GM21723 (cell line): ENCODE data around the gene ITPR2.
"Not testable (repeated sequence)": the region's sequence is repeated elsewhere in the genome, so short reads cannot be mapped to it uniquely, and the experiment has no call there.

ENCODE experiments used
- ATAC-seq: cut with Tn5 transposase; IDR thresholded peaks from one replicate; pipeline ENCODE4 v1.9.1; 2021; ENCODE audit warnings: mild to moderate bottlenecking, moderate library complexity; ENCODE audit not compliant: unreplicated experiment

ITPR2 gene

DNA sequence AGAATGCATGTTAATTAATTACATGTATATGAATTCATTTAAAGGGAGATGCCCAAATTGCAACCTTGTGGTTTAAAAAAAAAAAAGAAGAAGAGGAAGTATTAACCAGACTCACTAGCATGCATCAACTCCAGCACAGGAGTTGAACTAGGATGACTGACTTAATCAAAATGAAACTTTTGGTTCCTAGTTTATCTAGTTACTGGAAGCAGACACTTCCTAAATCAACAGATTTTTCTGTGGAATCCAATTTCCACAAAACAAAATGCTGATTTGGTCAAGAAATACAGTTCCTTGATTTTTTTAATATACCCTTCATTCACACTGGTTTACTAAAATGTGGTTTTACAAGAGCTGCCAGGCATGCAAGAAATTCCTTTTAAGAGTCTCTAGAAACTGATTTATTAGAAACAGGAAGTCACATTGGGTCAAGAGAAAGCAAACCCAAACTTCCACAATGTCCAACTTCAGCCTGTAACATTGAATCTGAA lies 41.6 kb downstream of the ITPR2 start:
- ATAC-seq, result peak; percentile 80

DNA sequence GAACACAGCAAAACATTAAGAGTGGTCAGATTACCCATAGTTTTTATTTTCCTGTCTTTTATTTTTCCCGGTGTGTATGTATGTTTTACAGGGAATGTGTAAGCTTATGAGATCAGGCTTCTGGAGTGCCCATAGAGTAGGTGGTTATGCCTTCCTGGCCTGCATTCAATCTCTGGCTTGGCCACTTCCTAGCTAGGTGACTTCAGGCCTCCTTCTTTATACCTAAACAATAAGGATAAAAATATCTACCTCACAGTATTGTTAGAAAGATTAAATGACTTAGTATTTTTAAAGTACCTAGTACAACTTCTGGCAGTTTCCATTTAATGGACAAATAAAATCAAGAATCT lies 42.4 kb downstream of the ITPR2 start:
- no peak for ATAC-seq

DNA sequence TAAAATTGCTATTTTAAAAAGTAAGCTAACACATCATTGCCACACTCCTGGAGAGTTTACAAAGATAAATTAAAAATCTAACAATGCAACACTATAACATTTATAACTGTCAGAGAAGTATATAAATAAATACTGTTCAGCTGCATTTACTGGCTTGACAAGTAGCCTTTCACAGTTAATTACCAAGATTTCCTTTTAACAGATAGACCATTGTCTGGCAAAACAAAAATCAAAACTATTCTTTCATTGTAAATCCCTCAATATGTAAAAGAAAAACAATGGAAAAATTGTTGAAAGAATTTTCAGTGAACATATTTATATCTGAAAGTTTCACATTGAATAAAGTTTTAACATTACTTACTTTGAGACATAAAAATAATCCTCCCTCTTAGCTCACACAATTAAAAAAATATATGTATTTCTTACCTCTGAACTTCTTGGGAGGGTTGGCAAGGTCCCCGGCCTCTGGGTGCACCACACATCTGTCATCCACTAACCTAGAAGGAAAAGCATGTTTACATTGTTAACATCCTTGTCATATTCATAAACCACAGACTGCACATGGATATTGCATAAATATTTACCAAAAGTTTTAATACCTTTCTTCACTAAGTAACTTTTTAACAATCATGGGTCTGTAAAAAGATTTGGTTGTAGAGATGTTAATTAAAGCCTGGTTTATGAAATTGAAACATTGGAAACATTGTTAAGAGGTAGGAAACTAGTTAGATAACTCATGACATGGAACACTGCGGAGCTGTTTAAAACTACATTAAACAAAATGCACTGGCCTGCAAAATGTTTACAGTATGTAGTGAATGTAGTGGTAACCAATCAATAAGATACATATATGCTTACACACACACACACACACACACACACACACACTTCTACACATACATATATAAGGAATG lies 43.0 kb downstream of the ITPR2 start:
- ATAC-seq, result no peak

DNA sequence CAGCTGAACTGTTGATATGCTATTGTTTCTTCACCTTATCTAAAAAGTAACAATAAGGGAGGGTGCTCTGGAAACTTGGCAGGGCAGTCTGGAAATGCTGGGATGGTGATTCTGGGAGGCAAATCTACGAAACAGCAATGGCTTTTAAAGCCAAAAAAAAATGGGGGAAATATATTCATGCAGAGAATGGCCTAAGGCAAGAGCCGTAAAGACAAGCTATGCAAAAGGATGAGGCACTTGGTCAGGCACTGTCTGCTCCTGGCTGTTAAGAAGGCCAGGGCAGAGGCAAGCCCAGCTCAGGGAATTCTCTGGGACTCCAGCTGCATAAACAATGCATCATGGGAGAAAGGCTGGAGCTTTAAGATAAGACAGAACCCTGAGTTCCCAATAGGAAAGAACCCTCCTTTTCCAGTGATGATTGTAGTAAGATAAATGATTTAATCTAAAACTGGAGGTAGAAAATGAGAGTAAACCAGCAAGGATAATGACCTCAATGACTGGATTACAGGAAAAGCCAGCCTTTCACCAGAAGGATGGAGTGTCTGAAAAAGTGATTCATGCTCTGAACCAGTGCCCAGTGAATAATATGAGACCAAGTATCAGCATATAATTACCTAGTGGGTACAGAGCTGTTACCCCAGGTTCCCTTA lies 46.0 kb downstream of the ITPR2 start:
- no peak for ATAC-seq

DNA sequence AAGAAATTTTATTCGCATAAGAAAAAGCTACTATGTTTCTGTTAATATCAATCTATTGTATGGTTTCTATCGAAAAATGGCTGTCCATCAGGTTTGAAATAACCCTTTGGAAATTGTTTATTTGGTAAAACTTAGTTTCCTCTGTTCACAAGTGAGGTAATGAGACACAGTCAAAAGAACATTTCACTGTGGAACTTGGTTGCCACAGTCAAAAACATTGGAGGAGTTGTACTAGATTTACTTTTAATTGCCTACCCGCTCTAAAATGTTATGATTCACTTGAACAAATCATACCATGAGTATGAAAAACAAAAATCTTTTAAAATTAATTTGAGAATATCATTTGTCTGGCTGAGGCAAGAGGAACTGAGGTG lies 46.5 kb downstream of the ITPR2 start:
- ATAC-seq, result no peak

DNA sequence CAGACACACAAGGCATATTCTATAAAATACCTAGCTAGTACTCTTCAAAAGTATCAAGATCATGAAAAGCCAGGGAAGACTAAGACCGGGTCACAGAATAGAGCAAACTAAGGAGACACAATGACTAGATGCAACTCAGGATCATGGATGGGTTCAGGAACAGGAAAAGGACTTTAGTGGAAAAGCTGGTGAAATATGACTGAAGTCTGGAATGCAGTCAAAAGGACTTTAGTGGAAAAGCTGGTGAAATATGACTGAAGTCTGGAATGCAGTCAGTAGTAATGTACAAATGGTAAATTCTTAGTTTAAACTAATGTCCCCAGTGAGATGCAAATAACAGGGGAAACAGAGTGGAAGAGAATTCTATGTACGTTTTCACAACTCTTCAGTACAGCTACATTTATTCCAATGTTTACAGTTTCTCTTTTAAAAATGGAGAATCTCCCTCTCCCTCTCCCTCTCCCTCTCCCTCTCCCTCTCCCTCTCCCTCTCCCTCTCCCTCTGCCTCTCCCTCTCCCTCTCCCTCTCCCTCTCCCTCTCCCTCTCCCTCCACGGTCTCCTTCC lies 49.1 kb downstream of the ITPR2 start:
- ATAC-seq, result not testable (repeated sequence)

DNA sequence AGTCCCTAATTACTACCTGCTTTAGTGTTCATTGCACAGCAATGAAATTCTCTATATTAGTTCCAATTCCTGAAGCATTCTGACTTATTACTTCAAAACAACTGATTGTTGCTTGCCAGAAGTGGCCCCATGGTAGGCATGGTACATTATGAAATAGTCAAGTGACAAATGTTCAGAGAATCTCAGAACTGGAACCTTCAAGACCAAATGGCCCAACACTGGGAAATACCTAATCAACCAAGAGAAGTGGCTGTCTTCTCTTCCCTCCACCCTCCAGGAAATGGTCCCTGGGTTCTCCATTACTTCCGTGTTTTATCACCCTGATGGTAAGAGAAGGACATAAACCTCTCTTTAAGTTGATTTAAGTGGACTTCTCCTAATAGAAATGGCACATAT lies 49.9 kb downstream of the ITPR2 start:
- no peak for ATAC-seq

DNA sequence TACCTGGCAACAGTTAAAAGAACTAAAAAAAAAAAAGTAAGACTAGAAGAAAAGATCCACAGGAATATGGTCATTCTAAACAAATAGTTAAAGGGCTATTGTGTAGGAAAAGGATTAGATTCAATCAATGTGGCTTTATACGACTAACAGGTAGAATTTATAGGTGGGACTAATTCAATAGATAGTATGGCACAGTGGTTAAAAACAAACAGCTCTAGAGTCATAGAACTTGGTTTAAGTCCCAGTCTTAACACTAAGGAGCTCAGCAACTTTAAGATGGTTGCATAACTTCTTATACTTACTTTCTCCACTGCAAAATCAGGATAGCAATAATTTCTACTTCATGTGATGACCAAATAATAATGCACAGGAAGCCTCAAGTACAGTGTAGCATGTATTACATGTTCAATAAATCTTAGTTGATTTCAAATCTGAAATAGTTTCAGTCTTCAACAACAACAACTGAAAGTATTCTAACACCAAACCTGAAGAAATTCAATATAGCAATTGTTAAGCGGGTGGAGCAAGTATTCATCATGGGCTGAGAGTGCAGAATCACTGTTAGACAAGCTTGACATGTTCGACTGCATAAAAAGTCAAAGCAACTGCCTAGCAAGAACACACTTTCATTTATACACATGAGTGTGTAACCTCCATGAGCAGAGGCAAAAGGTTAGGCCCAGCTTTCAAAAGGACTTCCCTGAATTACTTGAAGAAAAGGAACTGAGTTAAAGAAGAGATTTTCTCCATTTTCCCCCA lies 50.4 kb downstream of the ITPR2 start:
- no peak for ATAC-seq

DNA sequence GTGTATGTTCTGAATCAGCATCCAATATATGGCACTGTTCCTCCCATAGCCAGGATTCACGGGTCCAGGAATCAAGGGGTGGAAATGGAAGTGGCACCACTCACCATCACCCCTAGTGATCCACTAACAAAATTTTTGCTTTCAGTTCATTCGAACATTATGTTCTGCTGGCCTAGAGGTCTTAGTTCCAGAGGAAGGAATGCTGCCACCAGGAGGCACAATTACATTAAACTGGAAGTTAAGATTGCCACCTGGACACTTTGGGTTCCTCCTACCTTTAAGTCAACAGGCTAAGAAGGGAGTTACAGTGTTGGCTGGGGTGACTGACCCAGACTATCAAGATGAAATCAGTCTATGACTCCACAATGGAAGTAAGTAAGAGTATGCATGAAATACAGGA lies 52.3 kb downstream of the ITPR2 start:
- ATAC-seq, result not testable (repeated sequence)

DNA sequence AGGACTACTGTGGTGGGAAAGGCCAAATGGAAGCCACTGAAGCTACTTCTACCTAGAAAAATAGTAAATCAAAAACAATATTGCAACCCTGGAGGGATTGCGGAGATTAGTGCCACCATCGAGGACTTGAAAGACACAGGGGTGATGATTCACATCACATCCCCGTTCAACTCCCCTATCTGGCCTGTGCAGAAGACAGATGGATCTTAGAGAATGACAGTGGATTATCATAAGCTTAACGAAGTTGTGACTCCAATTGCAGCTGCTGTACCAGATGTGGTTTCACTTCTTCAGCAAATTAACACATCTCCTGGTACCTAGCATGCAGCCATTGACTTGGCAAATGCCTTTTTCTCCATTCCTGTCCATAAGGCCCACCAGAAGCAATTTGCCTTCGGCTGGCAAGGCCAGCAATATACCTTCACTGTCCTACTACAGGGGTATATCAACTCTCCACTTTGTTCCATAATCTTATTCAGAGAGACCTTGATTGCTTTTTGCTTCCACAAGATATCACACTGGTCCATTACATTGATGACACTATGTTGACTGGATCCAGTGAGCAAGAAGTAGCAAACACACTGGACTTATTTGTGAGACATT lies 54.7 kb downstream of the ITPR2 start:
- ATAC-seq, result not testable (repeated sequence)

DNA sequence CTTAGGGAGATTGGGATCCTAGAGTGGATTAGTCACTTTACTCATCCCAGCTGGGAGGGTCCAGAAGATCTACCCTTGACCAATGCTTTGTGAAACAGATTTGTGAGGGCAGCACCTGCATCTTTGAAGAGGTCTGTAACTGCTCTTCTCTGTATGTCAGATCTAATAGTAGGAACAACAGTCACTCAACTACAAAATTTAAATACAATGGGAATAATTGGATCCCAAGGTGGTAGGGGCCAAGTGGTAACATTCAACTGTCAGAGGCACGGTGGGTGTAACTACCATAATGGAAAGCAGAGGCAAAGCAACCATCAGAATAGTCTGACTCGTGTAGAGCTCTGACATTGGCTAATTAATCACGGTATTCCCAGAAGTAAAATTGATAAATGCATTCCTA lies 55.8 kb downstream of the ITPR2 start:
- no peak for ATAC-seq

DNA sequence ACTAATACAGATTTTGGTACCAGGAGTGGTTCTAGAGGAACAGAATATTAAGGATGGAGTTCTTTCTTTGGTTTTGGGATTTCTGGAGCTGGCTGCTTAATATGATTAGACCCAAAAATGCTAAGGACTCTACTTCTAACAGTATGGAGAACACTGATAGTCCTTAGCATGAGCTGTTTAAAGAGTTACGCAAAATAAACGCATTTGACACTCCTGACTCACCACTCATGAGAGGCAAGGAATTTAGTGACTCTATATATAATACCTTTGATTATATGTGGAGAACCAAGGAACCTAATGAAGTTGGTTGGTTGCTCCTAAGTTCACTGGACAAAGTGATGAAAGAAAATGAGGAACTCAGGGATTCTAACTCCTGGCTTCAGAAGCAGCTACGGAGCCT lies 57.0 kb downstream of the ITPR2 start:
- ATAC-seq, result not testable (repeated sequence)

DNA sequence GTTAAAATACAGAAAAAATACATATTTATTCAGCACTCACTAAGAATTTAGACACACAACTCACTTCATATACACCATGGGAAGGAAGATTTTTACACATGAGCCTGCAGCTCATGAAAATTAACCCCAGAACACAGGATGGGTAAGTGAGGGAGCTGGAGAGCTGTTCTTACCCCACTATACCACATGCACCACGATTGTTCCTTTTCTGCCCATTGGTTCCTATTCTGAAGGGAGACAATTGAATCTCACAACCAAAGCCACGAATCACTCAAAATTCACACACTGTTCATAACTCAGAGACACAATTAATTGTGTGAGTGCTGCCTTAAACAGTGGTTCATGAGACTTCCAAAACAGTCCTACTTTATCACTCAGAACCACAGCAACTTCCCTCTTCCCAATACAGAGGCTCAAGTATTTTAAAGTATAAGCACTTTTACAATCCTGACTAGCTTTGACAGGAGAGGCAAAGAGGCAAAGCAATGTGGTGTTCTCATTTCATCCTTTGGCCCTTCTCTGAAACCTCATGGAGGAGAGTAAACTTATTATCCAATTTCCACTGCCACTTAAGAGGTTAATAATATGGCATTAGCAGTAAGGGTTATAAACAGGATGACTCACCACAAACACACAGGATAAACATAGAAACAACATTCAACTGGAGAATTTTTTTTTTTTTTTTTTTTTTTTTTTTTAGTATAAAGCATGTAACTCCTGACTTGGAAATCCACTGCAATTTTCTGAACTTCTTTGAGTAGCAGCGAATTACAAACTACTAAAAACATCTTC lies 59.5 kb downstream of the ITPR2 start:
- no peak for ATAC-seq

DNA sequence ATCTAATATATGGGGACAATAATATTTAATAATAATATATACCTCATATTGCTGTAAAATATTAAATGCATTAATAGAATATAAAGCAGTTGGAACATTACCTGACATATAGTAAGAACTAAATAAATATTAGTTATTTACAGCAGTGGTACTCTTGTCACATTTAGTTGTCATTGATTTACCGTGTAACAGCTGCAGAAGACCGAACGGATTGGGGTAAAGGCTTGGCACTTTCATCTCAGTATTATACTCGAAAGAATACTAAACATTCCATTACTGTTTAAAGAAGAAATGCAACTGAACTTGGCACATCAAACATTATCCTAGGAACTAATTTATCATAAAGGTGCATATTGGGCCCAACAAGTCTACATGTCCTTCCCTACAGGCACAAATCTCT lies 61.1 kb downstream of the ITPR2 start:
- ATAC-seq, result no peak

DNA sequence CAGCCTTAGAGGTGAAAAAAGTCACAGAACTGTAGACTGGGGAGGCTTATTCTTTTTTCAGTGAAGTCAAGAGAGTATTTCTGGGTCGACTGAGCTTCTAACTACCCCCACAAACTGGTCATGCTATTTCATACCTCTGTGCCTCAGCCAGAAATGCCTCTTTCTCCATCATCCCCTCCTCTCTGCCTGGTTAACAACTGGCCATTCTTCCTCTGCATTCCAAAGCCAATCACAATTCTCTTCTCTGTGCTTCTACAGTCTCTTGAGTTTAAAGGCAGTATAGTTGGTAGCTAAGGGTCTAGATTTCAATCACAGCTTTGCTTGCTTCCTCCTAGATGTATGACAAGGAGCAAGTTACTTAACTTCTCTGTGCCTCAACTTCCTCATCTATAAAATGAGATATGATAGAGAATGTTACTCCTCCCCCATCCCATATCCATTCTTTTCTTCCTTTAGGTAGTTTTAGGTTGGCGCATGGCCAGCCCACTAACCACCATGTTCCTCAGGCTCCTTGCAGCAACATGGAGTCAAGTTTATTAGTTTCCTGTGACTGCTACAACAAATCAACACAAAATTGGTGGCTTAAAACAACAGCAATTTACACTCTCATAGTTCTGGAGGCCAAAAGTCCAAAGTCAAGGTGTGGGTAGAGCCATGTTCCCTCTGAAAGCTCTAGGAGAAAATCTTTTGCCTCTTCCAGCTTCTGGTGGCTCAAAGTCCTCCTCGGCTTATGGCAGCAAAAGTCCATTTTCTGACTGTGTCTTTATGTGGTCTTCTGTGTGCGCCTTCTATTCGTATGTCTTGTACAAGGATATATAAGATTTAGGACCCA lies 62.5 kb downstream of the ITPR2 start:
- ATAC-seq, result no peak

DNA sequence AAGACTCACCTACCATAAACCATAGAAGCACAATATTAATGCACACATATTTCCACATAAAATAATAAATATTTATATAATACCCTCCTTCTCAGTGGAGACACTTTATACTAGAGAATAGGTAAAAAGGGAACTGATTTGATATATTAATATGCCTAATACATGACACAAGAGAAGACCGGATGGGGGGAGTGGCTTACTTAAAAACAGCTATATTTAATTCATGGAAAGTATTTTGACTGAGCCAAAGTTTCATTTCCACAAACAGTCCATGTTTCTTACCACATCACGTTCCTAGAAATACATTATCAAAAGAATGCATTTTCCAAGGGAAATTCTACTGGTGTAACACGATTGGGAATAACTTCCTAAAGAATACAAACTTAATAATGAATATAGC lies 63.4 kb downstream of the ITPR2 start:
- no peak for ATAC-seq

DNA sequence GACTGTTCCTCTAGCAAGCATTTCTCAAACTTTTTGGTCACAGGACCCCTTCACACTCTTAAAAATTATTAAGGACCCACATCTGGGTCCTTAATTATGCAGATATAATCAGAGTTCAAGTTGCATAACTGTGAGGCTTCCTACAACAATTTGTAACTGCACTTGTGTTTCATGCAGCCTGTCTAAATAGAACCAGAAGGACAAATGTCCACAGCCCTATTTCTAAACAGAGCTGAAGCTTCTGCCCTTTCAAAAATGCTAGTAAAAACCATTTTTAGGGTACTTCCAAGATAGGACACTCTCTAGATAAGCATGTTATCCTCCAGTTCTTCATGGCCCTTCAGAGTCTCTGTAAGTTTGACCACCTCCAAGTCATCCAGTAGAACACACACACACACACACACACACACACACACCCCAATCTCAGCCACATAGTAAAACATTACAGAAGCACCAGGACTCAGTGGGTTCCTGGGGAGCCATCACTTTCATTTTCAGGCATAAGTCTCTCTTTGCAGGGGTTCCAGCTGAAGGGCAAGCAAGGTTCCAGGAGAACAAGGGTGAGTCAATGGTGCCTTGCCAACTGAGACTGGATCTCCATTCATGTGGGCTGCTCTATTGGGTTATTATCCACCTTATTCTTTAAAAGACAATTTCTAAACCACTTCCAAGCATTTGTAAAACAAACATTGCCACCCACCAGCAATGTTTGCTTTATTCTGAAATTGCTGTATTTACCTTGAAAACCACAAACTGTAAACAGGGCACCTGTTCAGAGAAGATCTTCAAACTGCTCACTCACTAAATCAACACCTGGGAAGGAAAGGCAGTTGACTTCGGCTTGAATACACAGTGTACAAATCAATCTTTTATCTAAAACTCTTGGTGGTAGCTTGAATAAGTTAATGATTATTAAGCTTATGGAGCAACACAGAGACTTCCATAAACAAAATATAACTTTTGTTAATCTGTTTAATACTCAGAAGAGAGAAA lies 64.1 kb downstream of the ITPR2 start:
- ATAC-seq, result peak; percentile 62

DNA sequence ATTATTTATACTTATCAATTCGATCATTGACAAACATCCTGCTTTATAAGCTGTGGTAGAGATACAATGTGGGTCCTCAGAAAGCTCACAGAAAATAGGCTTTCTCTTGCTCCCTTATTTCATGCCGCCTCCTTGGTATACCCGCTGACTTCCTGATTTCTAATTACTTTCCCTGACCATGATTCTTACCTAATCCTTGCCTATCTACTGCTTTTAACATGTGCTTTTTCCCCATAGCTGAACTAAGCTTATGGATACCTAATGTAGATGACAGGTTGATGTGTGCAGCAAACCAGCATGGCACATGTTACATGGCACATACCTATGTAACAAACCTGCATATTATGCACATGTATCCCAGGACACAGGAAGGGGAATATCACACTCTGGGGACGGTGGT lies 65.1 kb downstream of the ITPR2 start:
- ATAC-seq, result no peak
